Measurements from ENCODE around the gene TCHH.

GRCh38 chr1:152148051-152148450 lies 32.8 kb upstream of the TCHH start:
- TF ChIP-seq CTCF (IDR thresholded peaks at IDR 0.05; ENCODE audit: insufficient read depth, low read length, poor library complexity, severe bottlenecking) (no peak), EZH2phosphoT487 (conservative IDR thresholded peaks at IDR 0.05; ENCODE audit: low read length) (no peak)
